ENCODE results near the gene MCTP1. TPM values are rescaled to one million over a fixed set of nuclear protein-coding genes. Genes with fewer than 3 reads are reported as not detected.

The MCTP1 gene
- total RNA-seq, 1 experiment from 2014 or later = 0.44 TPM

DNA sequence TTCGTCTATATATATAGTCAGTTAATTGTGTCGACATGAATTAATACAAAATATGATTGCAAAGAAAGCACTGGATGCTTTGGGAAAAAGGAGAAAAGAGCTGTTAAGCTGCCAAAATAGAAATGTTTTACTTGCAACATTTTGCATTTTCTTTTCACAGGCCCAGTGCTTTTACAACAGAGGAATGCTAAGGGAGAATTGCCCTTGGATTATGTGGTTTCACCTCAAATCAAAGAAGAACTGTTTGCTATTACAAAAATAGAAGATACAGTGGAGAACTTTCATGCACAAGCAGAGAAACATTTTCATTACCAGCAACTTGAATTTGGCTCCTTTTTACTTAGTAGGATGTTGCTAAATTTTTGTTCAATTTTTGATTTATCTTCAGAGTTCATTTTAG lies 590.2 kb downstream of the MCTP1 start:
- Histone ChIP-seq H2AFZ (ENCODE audit: low read depth, low read length, poor library complexity, severe bottlenecking) (no peak overlapping the region), H3K9me3 (ENCODE audit: control insufficient read depth in 1 of 2, insufficient read depth in 1 of 2, low read depth in 1 of 2, low read length in 2 of 2) (no peaks in the 10 kb centered on the region), H3K4me2 (ENCODE audit: low read length) (no peak overlapping the region), H3K9me2 (ENCODE audit: insufficient read depth) (no peaks in the 10 kb centered on the region), H3K36me3 (ENCODE audit: control insufficient read depth in 1 of 2, insufficient read depth in 2 of 2, low read length in 2 of 2) (no peaks in the 10 kb centered on the region), H3K79me2 (ENCODE audit: insufficient read depth, low read length) (no peaks in the 10 kb centered on the region), H3K27ac (ENCODE audit: low read depth, low read length) (no peak overlapping the region), H3K27me3 (ENCODE audit: insufficient read depth, low read length) (no peaks in the 10 kb centered on the region), H3K4me1 (ENCODE audit: control insufficient read depth in 1 of 2, insufficient read depth in 2 of 2, low read length in 2 of 2) (no peaks in the 10 kb centered on the region), H4K20me1 (ENCODE audit: insufficient read depth) (no peaks in the 10 kb centered on the region), H3K9ac (ENCODE audit: low read length) (no peak overlapping the region), H3K4me3 (replicated peaks in 1 of 2; ENCODE audit: low read depth in 1 of 2, low read length in 2 of 2) (no peak overlapping the region)
- no peak for TF ChIP-seq CBX3 (IDR thresholded peaks at IDR 0.05; ENCODE audit: low read depth)
- TF ChIP-seq, protein P1, sequence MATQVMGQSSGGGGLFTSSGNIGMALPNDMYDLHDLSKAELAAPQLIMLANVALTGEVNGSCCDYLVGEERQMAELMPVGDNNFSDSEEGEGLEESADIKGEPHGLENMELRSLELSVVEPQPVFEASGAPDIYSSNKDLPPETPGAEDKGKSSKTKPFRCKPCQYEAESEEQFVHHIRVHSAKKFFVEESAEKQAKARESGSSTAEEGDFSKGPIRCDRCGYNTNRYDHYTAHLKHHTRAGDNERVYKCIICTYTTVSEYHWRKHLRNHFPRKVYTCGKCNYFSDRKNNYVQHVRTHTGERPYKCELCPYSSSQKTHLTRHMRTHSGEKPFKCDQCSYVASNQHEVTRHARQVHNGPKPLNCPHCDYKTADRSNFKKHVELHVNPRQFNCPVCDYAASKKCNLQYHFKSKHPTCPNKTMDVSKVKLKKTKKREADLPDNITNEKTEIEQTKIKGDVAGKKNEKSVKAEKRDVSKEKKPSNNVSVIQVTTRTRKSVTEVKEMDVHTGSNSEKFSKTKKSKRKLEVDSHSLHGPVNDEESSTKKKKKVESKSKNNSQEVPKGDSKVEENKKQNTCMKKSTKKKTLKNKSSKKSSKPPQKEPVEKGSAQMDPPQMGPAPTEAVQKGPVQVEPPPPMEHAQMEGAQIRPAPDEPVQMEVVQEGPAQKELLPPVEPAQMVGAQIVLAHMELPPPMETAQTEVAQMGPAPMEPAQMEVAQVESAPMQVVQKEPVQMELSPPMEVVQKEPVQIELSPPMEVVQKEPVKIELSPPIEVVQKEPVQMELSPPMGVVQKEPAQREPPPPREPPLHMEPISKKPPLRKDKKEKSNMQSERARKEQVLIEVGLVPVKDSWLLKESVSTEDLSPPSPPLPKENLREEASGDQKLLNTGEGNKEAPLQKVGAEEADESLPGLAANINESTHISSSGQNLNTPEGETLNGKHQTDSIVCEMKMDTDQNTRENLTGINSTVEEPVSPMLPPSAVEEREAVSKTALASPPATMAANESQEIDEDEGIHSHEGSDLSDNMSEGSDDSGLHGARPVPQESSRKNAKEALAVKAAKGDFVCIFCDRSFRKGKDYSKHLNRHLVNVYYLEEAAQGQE (IDR thresholded peaks at IDR 0.05; ENCODE audit: low read depth) = no peak
- no peak for TF ChIP-seq SP1 (IDR thresholded peaks at IDR 0.05; ENCODE audit: low read depth)
- no peak for TF ChIP-seq TCF7L2 (IDR thresholded peaks at IDR 0.05; ENCODE audit: borderline replicate concordance, extremely low read depth, insufficient read depth, insufficient read length)
- TF ChIP-seq, protein P2, sequence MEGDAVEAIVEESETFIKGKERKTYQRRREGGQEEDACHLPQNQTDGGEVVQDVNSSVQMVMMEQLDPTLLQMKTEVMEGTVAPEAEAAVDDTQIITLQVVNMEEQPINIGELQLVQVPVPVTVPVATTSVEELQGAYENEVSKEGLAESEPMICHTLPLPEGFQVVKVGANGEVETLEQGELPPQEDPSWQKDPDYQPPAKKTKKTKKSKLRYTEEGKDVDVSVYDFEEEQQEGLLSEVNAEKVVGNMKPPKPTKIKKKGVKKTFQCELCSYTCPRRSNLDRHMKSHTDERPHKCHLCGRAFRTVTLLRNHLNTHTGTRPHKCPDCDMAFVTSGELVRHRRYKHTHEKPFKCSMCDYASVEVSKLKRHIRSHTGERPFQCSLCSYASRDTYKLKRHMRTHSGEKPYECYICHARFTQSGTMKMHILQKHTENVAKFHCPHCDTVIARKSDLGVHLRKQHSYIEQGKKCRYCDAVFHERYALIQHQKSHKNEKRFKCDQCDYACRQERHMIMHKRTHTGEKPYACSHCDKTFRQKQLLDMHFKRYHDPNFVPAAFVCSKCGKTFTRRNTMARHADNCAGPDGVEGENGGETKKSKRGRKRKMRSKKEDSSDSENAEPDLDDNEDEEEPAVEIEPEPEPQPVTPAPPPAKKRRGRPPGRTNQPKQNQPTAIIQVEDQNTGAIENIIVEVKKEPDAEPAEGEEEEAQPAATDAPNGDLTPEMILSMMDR (IDR thresholded peaks at IDR 0.05 in 2 of 3, conservative IDR thresholded peaks at IDR 0.05 in 1 of 3; ENCODE audit: borderline replicate concordance in 1 of 3, insufficient read depth in 1 of 3, low read depth in 2 of 3, low read length in 2 of 3) = no peak
- TF ChIP-seq EZH2phosphoT487 (IDR thresholded peaks at IDR 0.05; ENCODE audit: borderline replicate concordance) = no peak
- TF ChIP-seq SRF (IDR thresholded peaks at IDR 0.05; ENCODE audit: low read depth) = no peak
- no peak for TF ChIP-seq ZNF274 (IDR thresholded peaks at IDR 0.05; ENCODE audit: low read depth, low read length)
- no peak for TF ChIP-seq EZH2 (IDR thresholded peaks at IDR 0.05)
- no peak for TF ChIP-seq ELF1 (IDR thresholded peaks at IDR 0.05; ENCODE audit: borderline replicate concordance, low read depth)
- TF ChIP-seq CEBPB (IDR thresholded peaks at IDR 0.05; ENCODE audit: low read depth) = no peak
- TF ChIP-seq JUND (IDR thresholded peaks at IDR 0.05) = no peak
- TF ChIP-seq ZFX (IDR thresholded peaks at IDR 0.05) = no peak
- TF ChIP-seq EGR1 (IDR thresholded peaks at IDR 0.05; ENCODE audit: low read depth) = no peak
- TF ChIP-seq, protein P3, sequence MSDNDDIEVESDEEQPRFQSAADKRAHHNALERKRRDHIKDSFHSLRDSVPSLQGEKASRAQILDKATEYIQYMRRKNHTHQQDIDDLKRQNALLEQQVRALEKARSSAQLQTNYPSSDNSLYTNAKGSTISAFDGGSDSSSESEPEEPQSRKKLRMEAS (IDR thresholded peaks at IDR 0.05) = no peak
- no peak for TF ChIP-seq POLR2A (IDR thresholded peaks at IDR 0.05; ENCODE audit: borderline replicate concordance, extremely low read depth, insufficient read depth, insufficient read length)
- no peak for ATAC-seq
- CTCF ChIA-PET = interaction anchor here (1.0 kb wide), 1 partner anchor 894 kb away, joined by 3 read pairs; no protein-coding TSS in a partner anchor
- intact Hi-C loops (cut with micrococcal nuclease) = loop anchor here (10.0 kb wide), 1 partner anchor 780 kb away; no protein-coding TSS in a partner anchor
- RAD21 ChIA-PET (ENCODE audit: low non-redundant PET in 1 of 2, low total read pairs in 2 of 2, uncharacterized antibody in 2 of 2, unreplicated experiment in 2 of 2) = no interaction called here
- POLR2A ChIA-PET = no interaction called here
- no TSS peak for BruUV-seq (replicated peaks)
- DNase-seq (ENCODE audit: low read depth, low spot score) = no peak

Measured in HCT116 (cell line).